ENCODE results near the gene AFF2. TPM values are rescaled to one million over a fixed set of nuclear protein-coding genes. Genes with fewer than 3 reads are reported as not detected.

The AFF2 gene
- total RNA-seq, 1 donor from 2014 or later, result 0.22 TPM

GRCh38 chrX:148573119-148573518 is 72.7 kb downstream of the AFF2 start:
- DNase-seq (ENCODE audit: missing footprints), result no peak
- intact Hi-C loops (cut with DNase I), result no loop called here
- no peak for ATAC-seq

GRCh38 chrX:148574237-148574973 is 74.0 kb downstream of the AFF2 start:
- no peak for DNase-seq (ENCODE audit: missing footprints)
- intact Hi-C loops (cut with DNase I), result no loop called here
- no peak for ATAC-seq

GRCh38 chrX:148576396-148576795 is 76.0 kb downstream of the AFF2 start:
- no peak for ATAC-seq
- intact Hi-C loops (cut with DNase I), result no loop called here
- no peak for DNase-seq (ENCODE audit: missing footprints)

GRCh38 chrX:148577741-148578140 is 77.3 kb downstream of the AFF2 start:
- intact Hi-C loops (cut with DNase I), result no loop called here
- no peak for ATAC-seq
- no peak for DNase-seq (ENCODE audit: missing footprints)

GRCh38 chrX:148580016-148580415 is 79.6 kb downstream of the AFF2 start:
- intact Hi-C loops (cut with DNase I), result no loop called here

GRCh38 chrX:148582353-148582752 is 81.9 kb downstream of the AFF2 start:
- DNase-seq (ENCODE audit: missing footprints), result no peak
- intact Hi-C loops (cut with DNase I), result no loop called here
- ATAC-seq, result no peak

More at GRCh38 chrX:148580016-148580415, 79.6 kb downstream of the AFF2 start:
- no peak for DNase-seq (ENCODE audit: missing footprints)
- ATAC-seq, result no peak

- intact Hi-C loops (cut with DNase I), result no loop called here
- ATAC-seq (no peak), DNase-seq (ENCODE audit: missing footprints) (no peak)
These were observed 88.4 kb downstream of the AFF2 start for GRCh38 chrX:148588649-148589310.

- intact Hi-C loops (cut with DNase I), result no loop called here
- DNase-seq (ENCODE audit: missing footprints) (no peak), ATAC-seq (no peak)
These were observed 92.2 kb downstream of the AFF2 start for GRCh38 chrX:148592595-148592994.

GRCh38 chrX:148593146-148593545 is 92.7 kb downstream of the AFF2 start:
- intact Hi-C loops (cut with DNase I), result no loop called here
- ATAC-seq (no peak), DNase-seq (ENCODE audit: missing footprints) (no peak)

- DNase-seq (ENCODE audit: missing footprints) (no peak), ATAC-seq (no peak)
- intact Hi-C loops (cut with DNase I), result no loop called here
These were observed 93.6 kb downstream of the AFF2 start for GRCh38 chrX:148593987-148594386.

- DNase-seq (ENCODE audit: missing footprints) (no peak), ATAC-seq (no peak)
- intact Hi-C loops (cut with DNase I), result no loop called here
These were observed 99.0 kb downstream of the AFF2 start for GRCh38 chrX:148599404-148599803.

GRCh38 chrX:148600131-148600530 is 99.7 kb downstream of the AFF2 start:
- no peak for DNase-seq (ENCODE audit: missing footprints)
- intact Hi-C loops (cut with DNase I), result no loop called here
- no peak for ATAC-seq

- DNase-seq (ENCODE audit: missing footprints) (no peak), ATAC-seq (no peak)
- intact Hi-C loops (cut with DNase I), result no loop called here
These were observed 100.2 kb downstream of the AFF2 start for GRCh38 chrX:148600581-148600980.

- ATAC-seq (no peak), DNase-seq (ENCODE audit: missing footprints) (no peak)
- intact Hi-C loops (cut with DNase I), result no loop called here
These were observed 100.6 kb downstream of the AFF2 start for GRCh38 chrX:148601034-148601433.

GRCh38 chrX:148609515-148610327 is 109.3 kb downstream of the AFF2 start:
- intact Hi-C loops (cut with DNase I), result no loop called here
- ATAC-seq, result no peak

GRCh38 chrX:148610328-148610698 is 109.9 kb downstream of the AFF2 start:
- intact Hi-C loops (cut with DNase I), result no loop called here
- no peak for DNase-seq (ENCODE audit: missing footprints)
- no peak for ATAC-seq

More at GRCh38 chrX:148609515-148610327, 109.3 kb downstream of the AFF2 start:
- DNase-seq (ENCODE audit: missing footprints), result no peak

GRCh38 chrX:148611993-148612392 is 111.6 kb downstream of the AFF2 start:
- intact Hi-C loops (cut with DNase I), result no loop called here
- ATAC-seq (no peak), DNase-seq (ENCODE audit: missing footprints) (no peak)

GRCh38 chrX:148612431-148612830 is 112.0 kb downstream of the AFF2 start:
- DNase-seq (ENCODE audit: missing footprints) (no peak), ATAC-seq (no peak)
- intact Hi-C loops (cut with DNase I), result no loop called here

GRCh38 chrX:148613636-148614035 is 113.2 kb downstream of the AFF2 start:
- ATAC-seq (no peak), DNase-seq (ENCODE audit: missing footprints) (no peak)
- intact Hi-C loops (cut with DNase I), result no loop called here

- DNase-seq (ENCODE audit: missing footprints) (no peak), ATAC-seq (no peak)
- intact Hi-C loops (cut with DNase I), result no loop called here
These were observed 115.1 kb downstream of the AFF2 start for GRCh38 chrX:148615491-148615890.

Data from Right ventricle myocardium inferior (tissue), 1 donor.